Kidney (tissue), 14 donors: ENCODE results near the gene RANBP10. TPM values are rescaled to one million over a fixed set of nuclear protein-coding genes. Genes with fewer than 3 reads are reported as not detected.

Source experiments
- DNase-seq, 5 donors: peaks; one replicate each; pipeline ENCODE4 v3.0.0-alpha.2; 2013 to 2020
- FAIRE-seq: peaks from 2 replicates; lab custom pipeline; 2012; peaks lifted over from hg19 to GRCh38; lab: Jason Lieb, UNC
- H3K27ac ChIP-seq, 2 donors: one replicate each; pipeline ENCODE4 v1.7.0; 2013; ENCODE audit warnings: low read depth in 2 of 2, low read length in 2 of 2, inconsistent platforms in 1 of 2
- H3K27me3 ChIP-seq: one replicate; pipeline ENCODE4 v1.7.1; 2013; ENCODE audit warnings: low read length, inconsistent platforms; ENCODE audit not compliant: control insufficient read depth, insufficient read depth
- H3K36me3 ChIP-seq, 3 donors: one replicate each; pipeline versions ENCODE4 v1.7.0 to v1.7.1; 2013; ENCODE audit warnings: low read length in 3 of 3, control low read depth in 1 of 3, inconsistent platforms in 1 of 3; ENCODE audit not compliant: insufficient read depth in 3 of 3, control insufficient read depth in 2 of 3
- H3K4me1 ChIP-seq, 3 donors: one replicate each; pipeline versions ENCODE4 v1.7.0 to v1.7.1; 2013; ENCODE audit warnings: low read length in 3 of 3, inconsistent platforms in 1 of 3, low read depth in 1 of 3; ENCODE audit not compliant: control insufficient read depth in 2 of 3, insufficient read depth in 2 of 3
- H3K4me3 ChIP-seq, 3 donors: one replicate each; pipeline versions ENCODE4 v1.7.0 to v1.8.1; 2013; ENCODE audit warnings: low read length in 3 of 3, control low read depth in 1 of 3, inconsistent platforms in 1 of 3
- H3K9ac ChIP-seq, 3 donors: one replicate each; pipeline versions ENCODE4 v1.7.0 to v1.7.1; 2013; ENCODE audit warnings: low read length in 3 of 3, control low read depth in 1 of 3, inconsistent platforms in 1 of 3
- H3K9me3 ChIP-seq, 3 donors: one replicate each; pipeline versions ENCODE4 v1.7.0 to v1.7.1; 2013; ENCODE audit warnings: low read length in 3 of 3, control low read depth in 1 of 3, inconsistent platforms in 1 of 3; ENCODE audit not compliant: control insufficient read depth in 2 of 3, insufficient read depth in 1 of 3
- intact Hi-C: fragments of 100-400 bp; cut with DNase I; formaldehyde crosslinking; loops from one replicate; pipeline ENCODE4 v1.11.1; 2022
- polyA plus RNA-seq: library from polyadenylated mRNA; stranded (reverse); fragments of 350-450 nt; fragmentation: Illumina TruSeq; extraction: RNeasy Lipid Tissue Mini Kit (QIAGEN cat#74804); gene quantifications from one replicate; pipeline ENCODE4 v1.2.3, GENCODE V29; 2014; ENCODE audit warnings: low read depth, low replicate concordance; ENCODE audit not compliant: insufficient read depth
- total RNA-seq: library from RNA; stranded (reverse); fragmentation: NEBNext Ultra II Directional; extraction: Animal tissue kit (Norgen Biotek cat#: 25700); gene quantifications from one replicate; pipeline ENCODE4 v1.2.1, GENCODE V29; 2021
- TF ChIP-seq, protein P1 (sequence below): IDR thresholded peaks from 3 replicates; pipeline ENCODE4 v1.5.1; 2012; ENCODE audit warnings: mild to moderate bottlenecking, moderate library complexity, borderline replicate concordance; ENCODE audit not compliant: insufficient read depth; ENCODE audit errors: extremely low read depth
- donor health status: control.
- donor health status: control.
- donor health status: control.
- donor health status: control.
- donor health status: control.
- donor health status: DM: yes; HTN: yes; CAD: no.
- donor health status: Normal renal cell carcinoma (clear cell type).

Gene RANBP10
- total and polyA plus RNA-seq, 2 donors from 2014 or later, result 7.0 to 22.3 TPM

DNA sequence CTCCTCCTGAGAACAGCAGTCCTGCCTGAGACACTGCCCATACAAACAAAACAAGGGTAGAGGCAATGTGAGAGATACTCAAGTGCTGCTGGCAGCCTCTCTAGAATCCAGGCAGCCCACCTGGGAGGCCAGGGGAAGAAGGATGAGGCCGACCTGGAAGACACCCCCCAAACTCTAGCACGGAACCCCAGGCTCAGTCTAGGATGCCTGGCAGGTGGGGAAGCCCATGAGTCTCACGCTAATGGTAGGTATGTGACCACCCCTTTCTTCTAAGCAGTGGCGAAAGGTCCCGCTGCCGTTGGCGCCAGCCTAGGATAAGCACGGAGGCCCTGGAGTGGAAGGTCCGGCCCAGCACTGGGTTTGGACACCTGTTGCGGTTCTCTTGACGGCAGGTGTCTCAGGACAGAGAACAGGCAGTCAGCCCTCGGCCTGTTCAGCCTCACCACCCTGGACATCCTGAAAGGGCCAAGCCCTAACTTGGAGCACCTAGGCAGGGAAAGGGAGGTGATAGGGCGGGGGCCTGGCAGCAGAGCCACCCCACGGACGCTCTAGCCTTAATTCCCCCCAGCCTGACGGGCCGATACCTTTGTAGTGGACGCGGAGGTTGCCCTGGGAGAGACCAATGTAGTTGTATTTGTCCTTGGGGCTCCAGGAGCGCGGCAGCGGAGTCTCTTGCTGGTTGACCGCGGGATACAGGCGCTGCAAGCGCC, 487 bp downstream of the RANBP10 start:
- H3K27ac ChIP-seq, result peak overlapping the region; percentile 67 to 69
- intact Hi-C loops, result no loop called here
- peaks cover 0 to 8% (median 6%) of the 10 kb centered on the region in 3 donors for H3K36me3 ChIP-seq
- peak in 2 of 5 donors; percentile 15 to 79 for DNase-seq
- peak overlapping the region; percentile 86 to 94 (median 89) for H3K4me3 ChIP-seq
- TF ChIP-seq, protein P1, sequence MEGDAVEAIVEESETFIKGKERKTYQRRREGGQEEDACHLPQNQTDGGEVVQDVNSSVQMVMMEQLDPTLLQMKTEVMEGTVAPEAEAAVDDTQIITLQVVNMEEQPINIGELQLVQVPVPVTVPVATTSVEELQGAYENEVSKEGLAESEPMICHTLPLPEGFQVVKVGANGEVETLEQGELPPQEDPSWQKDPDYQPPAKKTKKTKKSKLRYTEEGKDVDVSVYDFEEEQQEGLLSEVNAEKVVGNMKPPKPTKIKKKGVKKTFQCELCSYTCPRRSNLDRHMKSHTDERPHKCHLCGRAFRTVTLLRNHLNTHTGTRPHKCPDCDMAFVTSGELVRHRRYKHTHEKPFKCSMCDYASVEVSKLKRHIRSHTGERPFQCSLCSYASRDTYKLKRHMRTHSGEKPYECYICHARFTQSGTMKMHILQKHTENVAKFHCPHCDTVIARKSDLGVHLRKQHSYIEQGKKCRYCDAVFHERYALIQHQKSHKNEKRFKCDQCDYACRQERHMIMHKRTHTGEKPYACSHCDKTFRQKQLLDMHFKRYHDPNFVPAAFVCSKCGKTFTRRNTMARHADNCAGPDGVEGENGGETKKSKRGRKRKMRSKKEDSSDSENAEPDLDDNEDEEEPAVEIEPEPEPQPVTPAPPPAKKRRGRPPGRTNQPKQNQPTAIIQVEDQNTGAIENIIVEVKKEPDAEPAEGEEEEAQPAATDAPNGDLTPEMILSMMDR, result no peak
- no peaks in the 10 kb centered on the region for H3K9me3 ChIP-seq
- H3K27me3 ChIP-seq, result no peaks in the 10 kb centered on the region
- H3K9ac ChIP-seq, result peak overlapping the region; percentile 81 to 95 (median 89)
- no peak for FAIRE-seq
- peaks cover 0 to 16% (median 11%) of the 10 kb centered on the region in 3 donors for H3K4me1 ChIP-seq

DNA sequence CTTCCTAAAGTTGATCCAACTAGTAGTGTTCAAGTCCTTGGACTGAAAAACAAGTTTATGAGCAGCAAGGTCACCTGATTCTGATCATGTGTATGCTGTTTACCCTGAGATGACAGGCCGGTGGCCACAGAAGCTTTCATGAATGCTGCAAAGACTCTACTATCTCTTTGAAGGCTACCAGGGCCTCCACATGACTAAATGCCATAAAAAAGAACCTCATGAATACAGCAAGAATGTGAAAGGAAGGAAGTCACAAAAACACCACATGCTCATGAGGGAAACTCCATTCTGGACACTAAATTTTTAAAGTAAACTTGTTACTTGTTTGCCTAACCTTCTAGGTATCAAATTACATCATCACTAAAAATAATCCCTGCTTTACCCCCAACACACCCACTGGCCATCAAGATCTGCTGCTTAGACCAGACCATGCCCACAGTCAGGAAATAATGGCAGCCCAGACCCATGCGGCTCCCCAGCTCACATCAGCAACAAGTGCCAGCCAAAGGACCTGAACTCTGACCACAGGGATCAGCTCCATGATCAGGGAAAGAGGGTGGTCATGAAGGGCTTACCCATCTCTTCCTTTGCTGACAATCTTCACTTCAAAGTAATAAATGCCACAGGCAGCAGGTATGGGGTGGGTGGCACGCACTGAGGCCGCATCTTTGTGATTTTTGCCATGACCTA, 1.4 kb downstream of the RANBP10 start:
- TF ChIP-seq, protein P1, result no peak
- no peak overlapping the region for H3K27ac ChIP-seq
- H3K9ac ChIP-seq, result peak overlapping the region in 2 of 3 donors; percentile 89 to 95
- no peak for FAIRE-seq
- intact Hi-C loops, result no loop called here
- peaks cover 0 to 9% (median 8%) of the 10 kb centered on the region in 3 donors for H3K36me3 ChIP-seq
- H3K4me1 ChIP-seq, result peaks cover 0 to 16% (median 11%) of the 10 kb centered on the region in 3 donors
- no peak for DNase-seq
- no peaks in the 10 kb centered on the region for H3K9me3 ChIP-seq
- H3K4me3 ChIP-seq, result peak overlapping the region; percentile 86 to 94 (median 89)
- H3K27me3 ChIP-seq, result no peaks in the 10 kb centered on the region

DNA sequence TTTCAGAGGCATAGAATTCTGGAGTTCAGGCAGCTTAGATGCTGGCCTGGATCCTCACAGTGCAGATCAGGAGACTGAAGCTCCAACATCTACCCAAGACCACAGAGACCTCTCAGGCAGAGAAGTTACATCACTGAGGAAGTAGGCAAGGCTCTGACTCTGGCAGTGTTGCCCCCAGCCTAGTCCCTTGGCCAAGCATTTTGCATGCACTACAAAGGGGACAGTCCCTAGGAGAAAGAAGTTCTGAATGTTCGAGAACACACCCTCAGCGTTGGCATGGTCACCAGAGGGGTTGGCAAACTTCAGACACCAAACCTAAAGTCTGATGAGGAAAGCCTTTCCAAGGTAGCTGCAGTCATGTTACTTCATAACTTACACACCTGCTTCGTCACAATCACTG, 2.5 kb downstream of the RANBP10 start:
- Histone ChIP-seq H3K36me3 (peaks cover 0 to 10% (median 8%) of the 10 kb centered on the region in 3 donors), H3K4me1 (peaks cover 0 to 16% (median 11%) of the 10 kb centered on the region in 3 donors), H3K27me3 (no peaks in the 10 kb centered on the region), H3K9ac (no peak overlapping the region), H3K4me3 (no peak overlapping the region), H3K27ac (no peak overlapping the region), H3K9me3 (no peaks in the 10 kb centered on the region)
- DNase-seq (no peak), FAIRE-seq (no peak)
- TF ChIP-seq, protein P1, result no peak
- intact Hi-C loops, result no loop called here
